ENCODE measurements around the gene WNT6. TPM values are rescaled to one million over a fixed set of nuclear protein-coding genes. Genes with fewer than 3 reads are reported as not detected.
A peak's percentile ranks its signal among the peaks of the same experiment; 100 is the strongest.

The WNT6 gene
- total and polyA plus RNA-seq, 4 donors: 1.6 to 9.7 (median 4.1) TPM

- Histone ChIP-seq H3K27ac (ENCODE audit: low read depth, low read length) (no peak overlapping the region), H3K27me3 (ENCODE audit: control insufficient read depth, insufficient read depth, low read length) (peaks cover 84% of the 10 kb centered on the region), H3K4me1 (ENCODE audit: control insufficient read depth, insufficient read depth, low read length) (peaks cover 42% of the 10 kb centered on the region), H3K9me3 (ENCODE audit: control insufficient read depth, insufficient read depth, low read length) (no peaks in the 10 kb centered on the region), H3K4me3 (ENCODE audit: low read depth, low read length) (no peak overlapping the region), H3K36me3 (ENCODE audit: control insufficient read depth, insufficient read depth, low read length) (no peaks in the 10 kb centered on the region)
- DNase-seq (ENCODE audit: low read depth in 4 of 6, low spot score in 6 of 6): no peak
- 2% methylated on average over 23 of the region's 24 CpGs for WGBS (ENCODE audit: insufficient coverage)
These were observed 21.4 kb downstream of the WNT6 start for GRCh38 chr2:218880859-218881594.

DNA sequence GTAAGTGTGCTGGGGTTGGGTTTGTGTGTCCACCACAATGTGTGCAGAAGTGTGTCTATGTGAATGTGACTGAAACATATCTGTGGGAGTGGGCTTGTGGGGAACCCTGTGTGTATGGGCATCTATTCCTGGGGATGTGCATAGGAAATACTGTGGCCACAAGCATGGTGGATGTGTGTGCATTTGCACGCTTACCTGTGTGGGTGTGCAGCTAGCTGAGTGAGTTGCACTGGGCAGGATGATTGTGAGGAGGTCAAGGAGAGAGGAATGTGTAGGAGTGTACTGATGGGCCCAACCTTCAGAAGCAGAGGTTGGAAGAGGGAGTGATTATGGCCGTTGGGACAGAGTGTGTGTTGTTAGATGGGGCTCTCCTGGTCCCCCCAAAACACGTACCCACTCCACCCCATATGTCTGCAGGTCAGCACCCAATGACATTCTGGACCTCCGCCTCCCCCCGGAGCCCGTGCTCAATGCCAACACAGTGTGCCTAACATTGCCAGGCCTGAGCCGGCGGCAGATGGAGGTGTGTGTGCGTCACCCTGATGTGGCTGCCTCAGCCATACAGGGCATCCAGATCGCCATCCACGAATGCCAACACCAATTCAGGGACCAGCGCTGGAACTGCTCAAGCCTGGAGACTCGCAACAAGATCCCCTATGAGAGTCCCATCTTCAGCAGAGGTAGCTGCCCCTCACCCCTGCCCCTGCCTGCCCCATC is 22.3 kb downstream of the WNT6 start:
- H3K4me3 ChIP-seq (ENCODE audit: low read depth, low read length): no peak overlapping the region
- no peak for DNase-seq (ENCODE audit: low read depth in 4 of 6, low spot score in 6 of 6)
- H3K36me3 ChIP-seq (ENCODE audit: control insufficient read depth, insufficient read depth, low read length): no peaks in the 10 kb centered on the region
- H3K27me3 ChIP-seq (ENCODE audit: control insufficient read depth, insufficient read depth, low read length): peaks cover 75% of the 10 kb centered on the region
- H3K9me3 ChIP-seq (ENCODE audit: control insufficient read depth, insufficient read depth, low read length): no peaks in the 10 kb centered on the region
- 60% methylated on average over 11 of the region's 13 CpGs for WGBS (ENCODE audit: insufficient coverage)
- H3K4me1 ChIP-seq (ENCODE audit: control insufficient read depth, insufficient read depth, low read length): peaks cover 43% of the 10 kb centered on the region
- H3K27ac ChIP-seq (ENCODE audit: low read depth, low read length): no peak overlapping the region

DNA sequence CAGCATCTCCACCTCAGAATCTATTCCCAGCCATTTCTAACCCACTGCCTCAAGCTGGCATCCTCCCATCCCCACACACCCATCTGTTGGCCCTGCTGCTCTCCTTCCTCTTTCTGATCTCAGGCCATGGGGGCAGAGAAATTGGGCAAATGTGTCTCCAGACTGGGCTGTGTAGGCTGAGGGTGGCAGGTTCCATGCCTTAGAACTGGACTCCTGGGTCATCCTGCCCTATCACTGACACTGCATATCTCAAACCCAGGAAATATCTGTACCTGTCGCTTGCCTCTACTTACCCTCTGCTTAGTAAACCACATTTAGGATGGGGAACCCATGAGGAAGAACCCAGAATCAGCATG is 22.8 kb downstream of the WNT6 start:
- Histone ChIP-seq H3K27me3 (ENCODE audit: control insufficient read depth, insufficient read depth, low read length) (peaks cover 70% of the 10 kb centered on the region), H3K4me1 (ENCODE audit: control insufficient read depth, insufficient read depth, low read length) (peaks cover 42% of the 10 kb centered on the region), H3K9me3 (ENCODE audit: control insufficient read depth, insufficient read depth, low read length) (no peaks in the 10 kb centered on the region), H3K4me3 (ENCODE audit: low read depth, low read length) (no peak overlapping the region), H3K36me3 (ENCODE audit: control insufficient read depth, insufficient read depth, low read length) (no peaks in the 10 kb centered on the region), H3K27ac (ENCODE audit: low read depth, low read length) (no peak overlapping the region)
- no CpG with 5 or more reads among the region's 1 CpG for WGBS (ENCODE audit: insufficient coverage)
- DNase-seq (ENCODE audit: low read depth in 4 of 6, low spot score in 6 of 6): no peak

- WGBS (ENCODE audit: insufficient coverage): 67% methylated on average over 1 of the region's 4 CpGs
- H3K9me3 ChIP-seq (ENCODE audit: control insufficient read depth, insufficient read depth, low read length): no peaks in the 10 kb centered on the region
- no peak overlapping the region for H3K27ac ChIP-seq (ENCODE audit: low read depth, low read length)
- H3K4me1 ChIP-seq (ENCODE audit: control insufficient read depth, insufficient read depth, low read length): peaks cover 37% of the 10 kb centered on the region
- H3K4me3 ChIP-seq (ENCODE audit: low read depth, low read length): no peak overlapping the region
- peaks cover 65% of the 10 kb centered on the region for H3K27me3 ChIP-seq (ENCODE audit: control insufficient read depth, insufficient read depth, low read length)
- H3K36me3 ChIP-seq (ENCODE audit: control insufficient read depth, insufficient read depth, low read length): no peaks in the 10 kb centered on the region
- no peak for DNase-seq (ENCODE audit: low read depth in 4 of 6, low spot score in 6 of 6)
These were observed 23.3 kb downstream of the WNT6 start for GRCh38 chr2:218882866-218883366.

DNA sequence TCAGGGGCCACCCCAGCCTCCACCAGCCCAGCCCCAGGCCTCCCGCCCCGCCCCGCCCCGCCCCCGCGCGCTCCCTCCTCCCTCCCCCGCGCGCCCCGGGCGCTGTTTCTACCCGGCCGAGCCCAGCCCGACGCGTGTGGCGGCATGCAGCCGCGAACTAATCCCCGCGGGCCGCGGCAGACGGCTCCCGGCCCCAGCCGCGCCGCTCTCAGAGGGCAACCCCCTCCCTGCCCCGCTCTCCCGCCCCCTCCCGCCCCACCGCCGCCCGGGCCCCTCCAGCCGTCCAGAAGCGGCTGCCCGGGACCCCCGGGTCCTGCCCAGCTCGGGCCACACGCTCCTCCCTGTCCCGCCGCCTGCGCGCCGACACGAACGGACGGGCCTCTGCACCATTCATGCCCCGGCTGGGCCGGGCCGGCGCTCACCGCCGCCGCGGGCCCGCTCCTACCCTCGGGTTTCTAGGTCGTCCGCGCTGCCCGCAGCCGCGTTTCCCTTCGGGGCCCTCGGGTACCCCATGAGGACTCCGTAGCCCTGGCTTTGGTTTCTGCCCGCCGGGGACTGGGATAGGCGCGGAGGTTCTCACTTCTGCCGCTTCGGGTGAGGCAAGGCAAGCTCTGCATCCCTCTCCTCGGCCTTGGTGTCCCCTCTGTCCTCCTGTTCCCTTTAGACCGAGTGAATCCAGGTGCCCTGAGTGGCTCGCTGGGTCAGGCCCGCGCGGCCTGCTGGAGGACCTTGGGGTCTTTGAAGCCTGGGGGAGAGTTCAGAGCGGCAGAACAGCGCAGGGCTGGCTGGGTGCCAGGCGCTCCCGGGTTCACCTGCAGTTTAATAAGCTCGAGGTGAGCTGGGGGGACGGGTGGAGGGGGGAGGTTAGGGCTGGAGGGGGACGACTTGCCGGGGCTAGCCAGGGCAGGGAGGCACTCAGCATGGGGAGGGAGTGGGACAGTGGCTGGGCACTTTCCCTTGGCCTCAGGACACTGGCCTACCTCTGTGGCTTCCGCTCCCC is 24.2 kb downstream of the WNT6 start:
- no peak for DNase-seq (ENCODE audit: low read depth in 4 of 6, low spot score in 6 of 6)
- 3% methylated on average over 72 of the region's 89 CpGs for WGBS (ENCODE audit: insufficient coverage)
- Histone ChIP-seq H3K4me3 (ENCODE audit: low read depth, low read length) (no peak overlapping the region), H3K4me1 (ENCODE audit: control insufficient read depth, insufficient read depth, low read length) (peaks cover 35% of the 10 kb centered on the region), H3K27me3 (ENCODE audit: control insufficient read depth, insufficient read depth, low read length) (peaks cover 57% of the 10 kb centered on the region), H3K27ac (ENCODE audit: low read depth, low read length) (no peak overlapping the region), H3K36me3 (ENCODE audit: control insufficient read depth, insufficient read depth, low read length) (no peaks in the 10 kb centered on the region), H3K9me3 (ENCODE audit: control insufficient read depth, insufficient read depth, low read length) (no peaks in the 10 kb centered on the region)

DNA sequence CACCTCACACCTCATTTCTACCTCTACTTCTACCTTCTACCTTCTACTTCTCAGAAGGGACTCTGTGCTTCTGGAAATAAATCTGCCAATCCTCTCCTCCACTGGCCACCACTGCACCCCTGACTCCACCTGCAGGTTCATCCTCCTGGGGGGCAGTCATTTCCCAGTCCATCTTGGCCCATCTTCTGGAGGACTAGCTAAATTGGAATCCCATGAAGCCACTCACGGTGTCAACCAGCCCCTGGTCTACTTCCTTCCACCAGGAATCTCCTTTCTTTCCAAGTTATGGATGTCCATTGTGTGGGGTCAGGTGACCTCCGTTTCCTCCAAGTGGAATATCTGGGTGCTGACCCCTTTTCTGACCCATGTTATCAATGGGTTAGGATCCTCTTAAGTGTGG is 24.9 kb downstream of the WNT6 start:
- no peak for DNase-seq (ENCODE audit: low read depth in 4 of 6, low spot score in 6 of 6)
- no CpG with 5 or more reads among the region's 2 CpGs for WGBS (ENCODE audit: insufficient coverage)
- H3K4me3 ChIP-seq (ENCODE audit: low read depth, low read length): no peak overlapping the region
- H3K27ac ChIP-seq (ENCODE audit: low read depth, low read length): no peak overlapping the region
- peaks cover 29% of the 10 kb centered on the region for H3K4me1 ChIP-seq (ENCODE audit: control insufficient read depth, insufficient read depth, low read length)
- H3K9me3 ChIP-seq (ENCODE audit: control insufficient read depth, insufficient read depth, low read length): no peaks in the 10 kb centered on the region
- H3K36me3 ChIP-seq (ENCODE audit: control insufficient read depth, insufficient read depth, low read length): no peaks in the 10 kb centered on the region
- peaks cover 49% of the 10 kb centered on the region for H3K27me3 ChIP-seq (ENCODE audit: control insufficient read depth, insufficient read depth, low read length)

DNA sequence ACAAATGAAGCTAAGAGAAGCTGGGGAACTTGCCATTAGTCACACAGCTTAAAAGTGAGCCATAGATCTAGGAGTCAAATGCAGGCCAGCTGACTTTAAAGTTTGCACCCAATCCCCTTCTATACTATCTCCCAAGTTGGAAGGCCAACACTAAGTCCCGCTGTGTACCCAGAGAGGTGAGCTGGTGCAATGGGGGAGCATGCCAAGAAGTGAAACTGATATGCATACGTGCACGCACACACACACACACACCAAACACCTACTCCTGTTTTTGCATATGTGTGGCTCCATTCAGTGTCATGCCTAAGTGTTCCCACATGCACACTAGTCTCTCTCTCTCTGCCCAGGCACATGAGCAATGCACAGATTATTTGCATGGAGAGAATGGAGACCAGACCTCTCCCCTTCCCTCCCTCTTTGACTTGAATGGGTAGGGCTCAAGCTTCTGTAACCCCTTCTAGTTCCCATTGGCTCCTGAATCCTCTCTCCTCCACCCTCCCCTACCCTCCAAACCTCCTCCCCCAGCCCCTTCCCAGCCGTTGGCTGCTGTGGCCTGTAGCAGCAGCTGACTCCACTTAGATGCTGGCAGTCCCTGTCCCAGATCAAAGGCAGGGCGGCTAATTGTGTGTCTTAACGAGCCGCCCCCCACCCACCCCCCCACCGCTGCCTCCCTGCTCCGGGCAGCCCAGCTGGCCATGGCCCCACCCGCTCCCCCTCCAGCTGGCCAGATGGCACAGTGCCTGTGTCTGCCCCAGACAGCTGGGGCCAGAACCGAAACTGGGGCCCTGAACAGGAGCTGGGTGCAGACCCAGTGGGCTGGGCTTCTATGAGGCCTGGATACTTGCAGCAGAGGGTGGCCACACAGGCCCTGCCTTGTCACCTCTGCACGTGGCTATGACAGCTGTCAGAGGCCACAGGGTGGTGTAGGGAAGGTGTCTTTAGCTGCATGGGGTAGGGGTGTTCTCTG is 26.7 kb downstream of the WNT6 start:
- 37% methylated on average over 5 of the region's 12 CpGs for WGBS (ENCODE audit: insufficient coverage)
- no peaks in the 10 kb centered on the region for H3K9me3 ChIP-seq (ENCODE audit: control insufficient read depth, insufficient read depth, low read length)
- H3K27ac ChIP-seq (ENCODE audit: low read depth, low read length): no peak overlapping the region
- peaks cover 16% of the 10 kb centered on the region for H3K4me1 ChIP-seq (ENCODE audit: control insufficient read depth, insufficient read depth, low read length)
- H3K4me3 ChIP-seq (ENCODE audit: low read depth, low read length): no peak overlapping the region
- H3K27me3 ChIP-seq (ENCODE audit: control insufficient read depth, insufficient read depth, low read length): peaks cover 43% of the 10 kb centered on the region
- peak in 2 of 6 donors; percentile 70 to 76 for DNase-seq (ENCODE audit: low read depth in 4 of 6, low spot score in 6 of 6)
- H3K36me3 ChIP-seq (ENCODE audit: control insufficient read depth, insufficient read depth, low read length): no peaks in the 10 kb centered on the region

- Histone ChIP-seq H3K36me3 (ENCODE audit: control insufficient read depth, insufficient read depth, low read length) (no peaks in the 10 kb centered on the region), H3K27ac (ENCODE audit: low read depth, low read length) (no peak overlapping the region), H3K9me3 (ENCODE audit: control insufficient read depth, insufficient read depth, low read length) (no peaks in the 10 kb centered on the region), H3K4me3 (ENCODE audit: low read depth, low read length) (no peak overlapping the region), H3K4me1 (ENCODE audit: control insufficient read depth, insufficient read depth, low read length) (peaks cover 16% of the 10 kb centered on the region), H3K27me3 (ENCODE audit: control insufficient read depth, insufficient read depth, low read length) (peaks cover 42% of the 10 kb centered on the region)
- WGBS (ENCODE audit: insufficient coverage): 82% methylated on average over 3 of the region's 3 CpGs
- no peak for DNase-seq (ENCODE audit: low read depth in 4 of 6, low spot score in 6 of 6)
These were observed 27.5 kb downstream of the WNT6 start for GRCh38 chr2:218887079-218887478.

Data from spinal cord (tissue), 10 donors.